Ascending aorta (tissue), 2 donors: ENCODE results near the gene POGLUT3. TPM values are rescaled to one million over a fixed set of nuclear protein-coding genes. Genes with fewer than 3 reads are reported as not detected.

Experiments used
- DNase-seq, 2 donors: peaks; one replicate each; pipeline ENCODE4 v3.0.0-alpha.2; 2019; ENCODE audit warnings: low spot score in 2 of 2
- H3K27ac ChIP-seq, 2 donors: fragments of 200-600 bp; sonication (generic); one replicate each; pipeline ENCODE4 v1.5.1; 2016 to 2017; ENCODE audit warnings: mild to moderate bottlenecking in 1 of 2
- H3K27me3 ChIP-seq: fragments of 200-600 bp; sonication (generic); one replicate; pipeline ENCODE4 v1.5.1; 2017
- H3K36me3 ChIP-seq, 2 donors: fragments of 200-600 bp; sonication (generic); one replicate each; pipeline ENCODE4 v1.5.1; 2016
- H3K4me1 ChIP-seq, 2 donors: fragments of 200-600 bp; sonication (generic); one replicate each; pipeline ENCODE4 v1.5.1; 2016 to 2017; ENCODE audit warnings: mild to moderate bottlenecking in 1 of 2
- H3K4me3 ChIP-seq, 2 donors: fragments of 200-600 bp; sonication (generic); one replicate each; pipeline ENCODE4 v1.5.1; 2016 to 2017; ENCODE audit warnings: mild to moderate bottlenecking in 1 of 2
- H3K9me3 ChIP-seq, 2 donors: fragments of 200-600 bp; sonication (generic); one replicate each; pipeline ENCODE4 v1.5.1; 2016
- CTCF ChIP-seq, 3 experiments: fragments of 200-600 bp in 2 of 3; fragments of 450-650 bp in 1 of 3; sonication (generic) in 2 of 3; IDR thresholded peaks; one replicate each; pipeline ENCODE4 v1.5.1; 2016 to 2019; ENCODE audit warnings: antibody characterized with exemption in 3 of 3, mild to moderate bottlenecking in 1 of 3, moderate library complexity in 1 of 3
- intact Hi-C: fragments of 100-400 bp; cut with DNase I; formaldehyde crosslinking; loops from one replicate; pipeline ENCODE4 v1.15.1; 2023
- total RNA-seq: library from RNA; depleted of rRNA; stranded (reverse); fragments of >200 nt; gene quantifications from one replicate; pipeline ENCODE4 v1.1.0, GENCODE V29; 2016

POGLUT3 gene
- total RNA-seq: 27.1 TPM

GRCh38 chr11:108498046-108498815 is at the start of gene POGLUT3:
Gene POGLUT3 (minus strand): TSS chr11:108498384. CDS start chr11:108498366, 18 bp downstream.
- H3K4me1 ChIP-seq: peaks cover 0 to 3% of the 10 kb centered on the region in 2 donors
- no peaks in the 10 kb centered on the region for H3K27me3 ChIP-seq
- peak in 1 of 2 donors; percentile 73 for DNase-seq
- H3K4me3 ChIP-seq: peak within 1 kb of the TSS; percentile 67 to 86
- no peaks in the 10 kb centered on the region for H3K36me3 ChIP-seq
- H3K9me3 ChIP-seq: no peaks in the 10 kb centered on the region
- peak in 1 of 3 experiments; percentile 7 for TF ChIP-seq CTCF (IDR thresholded peaks at IDR 0.05)
- peak within 1 kb of the TSS; percentile 94 to 97 for H3K27ac ChIP-seq
- intact Hi-C loops: loop anchor here (5.0 kb wide), 1 partner anchor 376 kb away; the partner anchor contains the start of gene ACAT1

- no peaks in the 10 kb centered on the region for H3K27me3 ChIP-seq
- no peaks in the 10 kb centered on the region for H3K4me1 ChIP-seq
- TF ChIP-seq CTCF (IDR thresholded peaks at IDR 0.05): no peak
- DNase-seq: no peak
- H3K27ac ChIP-seq: no peak overlapping the region
- no peak overlapping the region for H3K4me3 ChIP-seq
- intact Hi-C loops: no loop called here
- H3K9me3 ChIP-seq: no peaks in the 10 kb centered on the region
- no peaks in the 10 kb centered on the region for H3K36me3 ChIP-seq
Measured at GRCh38 chr11:108545909-108546501, 47.8 kb upstream of the POGLUT3 start.

GRCh38 chr11:108543316-108543964 is 45.3 kb upstream of the POGLUT3 start:
- H3K4me3 ChIP-seq: no peak overlapping the region
- no peaks in the 10 kb centered on the region for H3K36me3 ChIP-seq
- no peak for DNase-seq
- H3K27me3 ChIP-seq: no peaks in the 10 kb centered on the region
- intact Hi-C loops: no loop called here
- H3K27ac ChIP-seq: no peak overlapping the region
- TF ChIP-seq CTCF (IDR thresholded peaks at IDR 0.05): no peak
- H3K9me3 ChIP-seq: no peaks in the 10 kb centered on the region
- H3K4me1 ChIP-seq: no peaks in the 10 kb centered on the region

- Histone ChIP-seq H3K4me1 (no peaks in the 10 kb centered on the region), H3K36me3 (no peaks in the 10 kb centered on the region), H3K27ac (no peak overlapping the region), H3K4me3 (no peak overlapping the region), H3K9me3 (no peaks in the 10 kb centered on the region), H3K27me3 (no peaks in the 10 kb centered on the region)
- DNase-seq: no peak
- intact Hi-C loops: no loop called here
- TF ChIP-seq CTCF (IDR thresholded peaks at IDR 0.05): no peak
Measured at GRCh38 chr11:108541531-108541930, 43.3 kb upstream of the POGLUT3 start.

GRCh38 chr11:108538502-108538901 is 40.3 kb upstream of the POGLUT3 start:
- Histone ChIP-seq H3K4me1 (no peaks in the 10 kb centered on the region), H3K9me3 (no peaks in the 10 kb centered on the region), H3K27me3 (no peaks in the 10 kb centered on the region), H3K36me3 (no peaks in the 10 kb centered on the region), H3K4me3 (no peak overlapping the region), H3K27ac (no peak overlapping the region)
- intact Hi-C loops: no loop called here
- TF ChIP-seq CTCF (IDR thresholded peaks at IDR 0.05): no peak
- DNase-seq: no peak
